ENCODE data around the gene FTO.

- TF ChIP-seq ATF2 (CRISPR knock-in tag; IDR thresholded peaks at IDR 0.05) = no peak
- TF ChIP-seq ZFX (CRISPR knock-in tag; IDR thresholded peaks at IDR 0.05; ENCODE audit: low read depth) = no peak
- TF ChIP-seq ZBTB33 (CRISPR knock-in tag; IDR thresholded peaks at IDR 0.05) = no peak
- TF ChIP-seq TOPORS (CRISPR knock-in tag; IDR thresholded peaks at IDR 0.05) = no peak
- TF ChIP-seq CTCF (CRISPR knock-in tag; IDR thresholded peaks at IDR 0.05) = no peak
- TF ChIP-seq TRIM24 (CRISPR knock-in tag; IDR thresholded peaks at IDR 0.05) = no peak
- no peak for TF ChIP-seq ATF4 (CRISPR knock-in tag; IDR thresholded peaks at IDR 0.05)
These were observed 41.9 kb upstream of the FTO start for GRCh38 chr16:53662072-53662471.
